Measurements from ENCODE around the gene UBE3D.

- TF ChIP-seq MYC (IDR thresholded peaks at IDR 0.05; ENCODE audit: low read depth, low read length) (peak; percentile 83), POLR2A (IDR thresholded peaks at IDR 0.05; ENCODE audit: extremely low read depth, insufficient read length) (peak; percentile 82), CTCF (IDR thresholded peaks at IDR 0.05; ENCODE audit: low read depth, low read length) (peak; percentile 68)
These were observed at the start of gene UBE3D for GRCh38 chr6:83065511-83066192.
